ENCODE results near the gene TIMM44. TPM values are rescaled to one million over a fixed set of nuclear protein-coding genes. Genes with fewer than 3 reads are reported as not detected.

Gene TIMM44
- total and polyA plus RNA-seq, 2 of the 8 experiments (the other 6 are each of a cell fraction or from before 2014, with no cell fraction given): 131 to 150 TPM

GRCh38 chr19:7904074-7905020 lies 39.1 kb downstream of the TIMM44 start:
- 0 out of 4 replicates have a peak, but pooled peaks of 1 of the 2 experiments have one; percentile 60 for TF ChIP-seq SIN3A (conservative IDR thresholded peaks at IDR 0.05 in 1 of 2, IDR thresholded peaks at IDR 0.05 in 1 of 2; ENCODE audit: low read depth in 1 of 2, low read length in 2 of 2)
- 0 out of 2 replicates have a peak, but pooled peaks have one; percentile 13 for TF ChIP-seq MAX (IDR thresholded peaks at IDR 0.05)
- TF ChIP-seq RBBP5 (IDR thresholded peaks at IDR 0.05; ENCODE audit: borderline replicate concordance, low read depth, low read length): peak; percentile 17; the same call in 1 of the 2 replicates
- no peak for TF ChIP-seq SUZ12 (IDR thresholded peaks at IDR 0.05; ENCODE audit: low read length)
- peak in 1 of 2 experiments; percentile 50; a peak in 1 of 4 replicates for TF ChIP-seq HDAC2 (IDR thresholded peaks at IDR 0.05; ENCODE audit: borderline replicate concordance in 1 of 2, low read depth in 2 of 2, low read length in 2 of 2)
- no peak for TF ChIP-seq ASH2L (IDR thresholded peaks at IDR 0.05; ENCODE audit: low read length)
- Histone ChIP-seq H3K14ac (ENCODE audit: insufficient read length) (no peak overlapping the region), H2AK5ac (ENCODE audit: low read depth, low read length) (no peak overlapping the region), H3K18ac (ENCODE audit: extremely low read depth, low read length) (peak overlapping the region; percentile 78), H3K9ac (replicated peaks in 1 of 4; ENCODE audit: extremely low read depth in 1 of 4, low read depth in 3 of 4, low read length in 3 of 4) (peak overlapping the region; percentile 25 to 62 (median 44); a peak in 6 of 7 replicates), H3K36me3 (ENCODE audit: control insufficient read depth in 2 of 4, insufficient read depth in 4 of 4, low read length in 3 of 4) (no peaks in the 10 kb centered on the region; a peak in 2 of 8 replicates), H2BK15ac (ENCODE audit: low read length) (no peak overlapping the region), H4K91ac (replicated peaks; ENCODE audit: insufficient read length, low read length) (peak overlapping the region; percentile 74), H2BK12ac (ENCODE audit: low read depth, low read length) (0 out of 2 replicates have a peak overlapping the region, but pooled peaks have one; percentile 62), H3K4me2 (ENCODE audit: insufficient read depth in 1 of 2, low read depth in 2 of 2, low read length in 2 of 2) (peak overlapping the region; percentile 90 to 97), H4K5ac (ENCODE audit: insufficient read length, low read depth, low read length) (peak overlapping the region; percentile 97), H2BK120ac (replicated peaks; ENCODE audit: low read depth, low read length) (no peak overlapping the region), H3K79me2 (ENCODE audit: control insufficient read depth in 1 of 2, insufficient read depth in 2 of 2, low read length in 2 of 2) (peaks cover 0 to 22% of the 10 kb centered on the region in 2 experiments; a peak in 2 of 4 replicates), H3K56ac (replicated peaks; ENCODE audit: insufficient read length, low read depth, low read length) (peak overlapping the region; percentile 92), H4K8ac (ENCODE audit: extremely low read depth, insufficient read depth, low read length) (peak overlapping the region; percentile 97; the same call in 1 of the 2 replicates), H3K27me3 (replicated peaks in 1 of 4; ENCODE audit: control insufficient read depth in 3 of 4, extremely low read depth in 1 of 4, insufficient read depth in 3 of 4, low read length in 3 of 4) (no peaks in the 10 kb centered on the region), H2BK20ac (ENCODE audit: low read length) (no peak overlapping the region), H3K4ac (replicated peaks; ENCODE audit: insufficient read length, low read depth, low read length) (no peak overlapping the region), H3K23ac (ENCODE audit: insufficient read length) (no peak overlapping the region), H2BK5ac (ENCODE audit: low read depth, low read length) (0 out of 2 replicates have a peak overlapping the region, but pooled peaks have one; percentile 68), H3K23me2 (ENCODE audit: low read depth, low read length) (peaks cover 13% of the 10 kb centered on the region), H3K4me1 (replicated peaks in 1 of 4; ENCODE audit: control insufficient read depth in 3 of 4, insufficient read depth in 4 of 4, low read length in 3 of 4) (peaks cover 0 to 13% (median 7%) of the 10 kb centered on the region in 4 experiments; a peak in 5 of 7 replicates), H3K9me3 (ENCODE audit: insufficient read depth in 2 of 2, low read depth in 1 of 2, low read length in 1 of 2) (no peaks in the 10 kb centered on the region), H3K27ac (ENCODE audit: low read depth, low read length) (no peak overlapping the region), H4K20me1 (replicated peaks in 1 of 2; ENCODE audit: control insufficient read depth in 1 of 2, insufficient read depth in 2 of 2, low read length in 2 of 2) (peaks cover 3 to 14% of the 10 kb centered on the region in 2 experiments), H2AFZ (ENCODE audit: low read length) (no peak overlapping the region), H3K79me1 (ENCODE audit: low read depth, low read length) (peaks cover 11% of the 10 kb centered on the region), H3K4me3 (ENCODE audit: extremely low read depth in 1 of 4, insufficient read depth in 2 of 4, low read depth in 3 of 4, low read length in 4 of 4) (peak overlapping the region; percentile 45 to 91 (median 82))
- CTCF ChIA-PET (ENCODE audit: partially characterized antibody): interaction anchor here (0.5 to 4.9 kb wide), 16 partner anchors 11 to 1703 kb away, joined by 3 to 14 read pairs (median 4); partner anchors contain the start of gene TGFBR3L
- no peak for FAIRE-seq
- POLR2A ChIA-PET (ENCODE audit: partially characterized antibody): interaction anchor here (0.7 to 5.0 kb wide), 12 partner anchors 8 to 47 kb away, joined by 3 to 22 read pairs (median 4); partner anchors contain the start of genes LRRC8E, SNAPC2 and TGFBR3L
- no peak for DNase-seq (ENCODE audit: low read depth in 1 of 2, low spot score in 2 of 2)
- WGBS, 2 experiments (ENCODE audit: extremely low coverage in 1 of 2, insufficient coverage in 1 of 2, insufficient read length in 1 of 2, insufficient replicate concordance in 2 of 2, low coverage in 1 of 2, low lambda C conversion rate in 2 of 2, missing lambda C conversion rate in 1 of 2): 32% methylated on average over 29 of the region's 68 CpGs; no CpG with 5 or more reads in 1 of the 2 experiments
